Measurements from ENCODE around the gene KAT6B.

- TF ChIP-seq CTCF (IDR thresholded peaks at IDR 0.05 in 4 of 5, conservative IDR thresholded peaks at IDR 0.05 in 1 of 5) (no peak), POLR2A (IDR thresholded peaks at IDR 0.05) (no peak)
These were observed 41.9 kb upstream of the KAT6B start for GRCh38 chr10:74784462-74784861.
